ENCODE data around the gene BCL7A. TPM values are rescaled to one million over a fixed set of nuclear protein-coding genes. Genes with fewer than 3 reads are reported as not detected.
"Not testable (repeated sequence)": the region's sequence is repeated elsewhere in the genome, so short reads cannot be mapped to it uniquely, and the experiment has no call there.

The BCL7A gene
- polyA plus RNA-seq, 1 experiment, result 3.4 TPM

DNA sequence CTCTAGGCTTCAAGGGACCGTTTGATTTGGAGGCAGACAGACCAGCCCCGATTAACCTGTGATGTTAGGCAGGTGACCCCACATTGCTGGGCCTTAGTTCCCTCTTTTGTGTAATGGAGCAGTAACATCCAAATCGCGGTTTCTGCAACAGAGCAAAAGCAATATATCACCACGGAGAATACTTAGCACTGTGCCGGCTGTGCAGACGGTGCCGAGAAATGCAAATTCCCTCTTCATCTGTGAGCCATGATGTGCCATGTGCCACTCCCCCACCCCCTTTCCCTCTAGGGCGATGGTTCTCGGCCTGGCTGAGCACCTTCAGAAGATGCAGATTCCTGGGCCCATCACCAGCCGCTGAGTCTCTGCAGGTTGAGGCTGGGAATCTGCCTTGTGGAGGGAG lies 10.9 kb downstream of the BCL7A start:
- ChIA-PET CTCF (interaction anchor here (0.6 to 1.5 kb wide), 4 partner anchors 9 to 91 kb away, joined by 3 to 5 read pairs (median 3); no protein-coding TSS in a partner anchor), POLR2A (no interaction called here)
- TF ChIP-seq, protein P1, sequence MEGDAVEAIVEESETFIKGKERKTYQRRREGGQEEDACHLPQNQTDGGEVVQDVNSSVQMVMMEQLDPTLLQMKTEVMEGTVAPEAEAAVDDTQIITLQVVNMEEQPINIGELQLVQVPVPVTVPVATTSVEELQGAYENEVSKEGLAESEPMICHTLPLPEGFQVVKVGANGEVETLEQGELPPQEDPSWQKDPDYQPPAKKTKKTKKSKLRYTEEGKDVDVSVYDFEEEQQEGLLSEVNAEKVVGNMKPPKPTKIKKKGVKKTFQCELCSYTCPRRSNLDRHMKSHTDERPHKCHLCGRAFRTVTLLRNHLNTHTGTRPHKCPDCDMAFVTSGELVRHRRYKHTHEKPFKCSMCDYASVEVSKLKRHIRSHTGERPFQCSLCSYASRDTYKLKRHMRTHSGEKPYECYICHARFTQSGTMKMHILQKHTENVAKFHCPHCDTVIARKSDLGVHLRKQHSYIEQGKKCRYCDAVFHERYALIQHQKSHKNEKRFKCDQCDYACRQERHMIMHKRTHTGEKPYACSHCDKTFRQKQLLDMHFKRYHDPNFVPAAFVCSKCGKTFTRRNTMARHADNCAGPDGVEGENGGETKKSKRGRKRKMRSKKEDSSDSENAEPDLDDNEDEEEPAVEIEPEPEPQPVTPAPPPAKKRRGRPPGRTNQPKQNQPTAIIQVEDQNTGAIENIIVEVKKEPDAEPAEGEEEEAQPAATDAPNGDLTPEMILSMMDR (IDR thresholded peaks at IDR 0.05; ENCODE audit: insufficient read depth, low read depth, low read length), result no peak
- Histone ChIP-seq H3K27me3 (ENCODE audit: control insufficient read depth, insufficient read depth, low read length) (no peaks in the 10 kb centered on the region), H3K4me3 (ENCODE audit: low read depth, low read length) (no peak overlapping the region), H3K36me3 (ENCODE audit: control insufficient read depth, insufficient read depth, low read length) (no peaks in the 10 kb centered on the region)
- DNase-seq (ENCODE audit: low read depth), result no peak

DNA sequence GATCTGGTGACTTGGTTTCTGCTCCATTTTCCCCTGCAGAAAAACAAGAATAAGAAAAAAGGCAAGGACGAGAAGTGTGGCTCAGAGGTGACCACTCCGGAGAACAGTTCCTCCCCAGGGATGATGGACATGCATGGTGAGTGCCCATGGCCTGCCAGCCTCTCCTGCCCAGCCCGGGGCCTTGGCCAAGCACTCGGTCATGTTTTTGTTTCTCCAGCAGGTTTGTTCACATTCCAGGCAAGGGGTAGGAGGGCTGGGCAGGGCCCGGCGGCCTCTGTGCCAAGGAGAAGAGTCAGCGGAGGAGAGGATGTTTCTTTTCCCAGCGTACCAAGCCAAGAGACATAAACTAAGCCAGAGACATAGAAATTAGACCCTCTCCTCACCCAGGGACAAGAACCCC lies 13.6 kb downstream of the BCL7A start:
- TF ChIP-seq, protein P1 (IDR thresholded peaks at IDR 0.05; ENCODE audit: insufficient read depth, low read depth, low read length), result no peak
- H3K27me3 ChIP-seq (ENCODE audit: control insufficient read depth, insufficient read depth, low read length), result no peaks in the 10 kb centered on the region
- H3K36me3 ChIP-seq (ENCODE audit: control insufficient read depth, insufficient read depth, low read length), result no peaks in the 10 kb centered on the region
- H3K4me3 ChIP-seq (ENCODE audit: low read depth, low read length), result no peak overlapping the region
- POLR2A ChIA-PET, result no interaction called here
- CTCF ChIA-PET, result interaction anchor here (2.0 kb wide), 1 partner anchor 88 kb away, joined by 8 read pairs; no protein-coding TSS in a partner anchor
- no peak for DNase-seq (ENCODE audit: low read depth)

DNA sequence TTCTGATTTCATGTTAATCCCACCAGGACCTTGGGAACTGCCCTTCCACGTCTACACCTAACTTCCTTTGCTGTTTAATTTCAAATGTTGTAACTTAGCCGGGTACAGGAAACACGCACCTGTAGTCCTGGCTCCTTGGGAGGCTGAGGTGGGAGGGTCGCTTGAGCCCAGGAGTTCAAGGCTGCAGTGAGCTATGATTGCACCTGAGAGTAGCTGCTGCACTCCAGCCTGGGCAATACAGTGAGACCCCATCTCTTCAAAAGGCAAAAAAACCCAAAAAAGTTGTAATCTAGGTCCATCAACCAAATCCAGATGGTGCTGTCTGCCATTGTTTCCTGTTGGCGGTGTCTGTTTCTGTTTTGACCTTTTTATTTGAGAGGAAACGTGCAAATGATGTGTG lies 14.5 kb downstream of the BCL7A start:
- TF ChIP-seq, protein P1 (IDR thresholded peaks at IDR 0.05; ENCODE audit: insufficient read depth, low read depth, low read length), result no peak
- POLR2A ChIA-PET, result no interaction called here
- CTCF ChIA-PET, result interaction anchor here (1.4 to 2.0 kb wide), 2 partner anchors 87 to 155 kb away, joined by 4 to 8 read pairs; no protein-coding TSS in a partner anchor
- no peak overlapping the region for H3K4me3 ChIP-seq (ENCODE audit: low read depth, low read length)
- no peaks in the 10 kb centered on the region for H3K27me3 ChIP-seq (ENCODE audit: control insufficient read depth, insufficient read depth, low read length)
- H3K36me3 ChIP-seq (ENCODE audit: control insufficient read depth, insufficient read depth, low read length), result no peaks in the 10 kb centered on the region
- DNase-seq (ENCODE audit: low read depth), result no peak

DNA sequence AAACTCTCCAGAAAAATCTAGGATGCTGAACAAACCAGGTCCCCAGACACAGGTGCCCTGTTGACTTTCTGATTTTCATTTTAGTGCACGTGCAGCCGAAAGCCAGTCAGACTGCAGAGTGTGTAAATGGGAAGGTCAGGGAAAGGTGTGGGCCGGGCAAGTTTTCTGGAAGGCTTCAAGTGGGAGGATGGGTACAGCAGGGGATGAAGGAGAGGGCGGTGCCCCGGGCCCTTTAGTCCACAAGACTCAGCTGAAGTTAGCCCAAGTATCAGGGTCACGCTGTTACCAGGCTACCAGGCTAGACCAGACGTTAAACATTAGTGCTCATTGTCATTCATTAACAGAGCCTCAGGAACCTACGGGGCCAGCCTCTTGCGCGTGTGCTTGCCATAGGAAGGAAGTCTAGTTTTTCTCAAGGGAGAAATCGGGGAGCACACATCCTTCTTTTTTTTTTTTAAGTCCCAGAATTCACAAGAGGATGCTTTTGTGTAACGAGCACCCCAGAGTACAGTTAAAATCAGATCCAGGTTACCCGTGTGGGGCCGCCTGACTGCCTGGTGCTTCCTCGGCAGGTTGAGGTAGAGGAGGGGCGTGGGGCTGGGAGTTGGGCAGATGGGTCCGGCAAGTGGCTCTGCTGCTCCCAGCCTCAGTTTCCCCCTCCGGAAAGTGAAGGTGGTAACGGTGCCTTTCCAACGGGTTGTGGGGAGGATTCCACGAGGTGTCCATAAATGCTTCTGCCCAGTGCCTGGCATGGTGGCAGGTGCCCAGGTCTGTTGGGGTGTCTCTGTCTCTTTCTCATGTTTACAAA lies 19.1 kb downstream of the BCL7A start:
- H3K27me3 ChIP-seq (ENCODE audit: control insufficient read depth, insufficient read depth, low read length), result no peaks in the 10 kb centered on the region
- no peaks in the 10 kb centered on the region for H3K36me3 ChIP-seq (ENCODE audit: control insufficient read depth, insufficient read depth, low read length)
- ChIA-PET CTCF (interaction anchor here (1.4 to 1.9 kb wide), 4 partner anchors 9 to 18 kb away, joined by 3 to 5 read pairs (median 4); no protein-coding TSS in a partner anchor), POLR2A (no interaction called here)
- TF ChIP-seq, protein P1 (IDR thresholded peaks at IDR 0.05; ENCODE audit: insufficient read depth, low read depth, low read length), result no peak
- no peak overlapping the region for H3K4me3 ChIP-seq (ENCODE audit: low read depth, low read length)
- no peak for DNase-seq (ENCODE audit: low read depth)

DNA sequence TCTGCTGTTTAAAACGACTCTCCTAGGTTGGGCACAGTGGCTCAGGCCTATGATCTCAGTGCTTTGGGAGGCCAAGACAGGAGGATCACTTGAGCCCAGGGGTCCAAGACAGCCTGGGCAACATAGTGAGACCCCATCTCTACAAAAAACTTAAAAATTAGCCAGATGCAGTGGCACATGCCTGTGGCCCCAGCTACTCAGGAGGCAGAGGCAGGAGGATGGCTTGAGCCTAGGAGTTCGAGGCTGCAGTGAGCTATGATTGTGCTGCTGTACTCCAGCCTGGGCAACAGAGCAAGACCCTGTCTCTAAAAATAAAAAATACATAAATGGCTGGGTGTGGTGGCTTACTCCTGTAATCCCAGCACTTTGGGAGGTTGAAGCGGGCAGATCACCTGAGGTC lies 19.8 kb downstream of the BCL7A start:
- H3K36me3 ChIP-seq (ENCODE audit: control insufficient read depth, insufficient read depth, low read length); H3K4me3 ChIP-seq (ENCODE audit: low read depth, low read length); DNase-seq (ENCODE audit: low read depth); POLR2A ChIA-PET; H3K27me3 ChIP-seq (ENCODE audit: control insufficient read depth, insufficient read depth, low read length): not testable (repeated sequence)
- CTCF ChIA-PET, result interaction anchor here (1.6 to 1.9 kb wide), 3 partner anchors 9 to 13 kb away, joined by 3 to 5 read pairs (median 5); no protein-coding TSS in a partner anchor
